Fibroblast of skin of left quadriceps (primary cell): ENCODE data around the gene NMNAT2.
A peak's percentile ranks its signal among the peaks of the same experiment; 100 is the strongest.

Source experiments
- DNase-seq, 2 experiments: peaks; one replicate each; pipeline ENCODE4 v3.0.0-alpha.2; 2013; ENCODE audit warnings: low read depth in 2 of 2

Gene NMNAT2

DNA sequence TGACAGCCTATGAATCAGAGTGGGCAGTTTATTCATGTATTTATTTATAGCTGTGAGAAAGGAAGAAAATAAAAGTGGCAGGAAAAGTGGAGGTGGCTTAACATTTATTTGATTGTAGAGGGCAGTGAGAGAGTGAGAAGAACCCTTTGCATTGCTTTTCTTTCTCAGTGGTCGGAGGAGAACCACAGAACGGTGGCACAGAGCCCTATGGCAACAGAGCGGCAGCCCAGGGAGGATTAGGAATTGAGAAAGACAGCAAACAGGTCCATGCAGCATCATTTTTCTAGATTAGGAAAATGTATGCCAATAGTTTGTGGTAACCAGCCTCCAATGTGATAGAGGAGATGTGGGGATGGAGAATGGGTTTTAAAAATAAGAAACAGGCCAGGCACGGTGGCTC lies 53.1 kb downstream of the NMNAT2 start:
- no peak for DNase-seq

DNA sequence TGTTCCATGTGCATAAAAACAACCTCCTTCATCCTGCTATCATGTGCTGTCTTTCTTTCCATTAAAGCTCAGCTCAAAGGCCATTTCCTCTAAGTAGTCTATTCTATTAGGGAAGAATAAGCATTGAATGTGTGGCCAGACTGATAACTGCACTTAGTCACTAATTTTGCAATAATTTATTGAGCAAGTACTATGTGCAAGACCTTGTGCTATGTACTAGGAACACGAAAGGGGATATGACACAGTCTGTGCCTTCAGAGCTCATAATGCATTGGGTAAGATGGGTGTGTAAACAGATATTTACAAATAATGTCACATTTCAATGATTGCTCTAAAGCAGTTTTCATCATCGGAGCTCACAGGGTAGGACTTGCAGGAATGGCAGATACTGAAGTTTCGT lies 54.2 kb downstream of the NMNAT2 start:
- no peak for DNase-seq

DNA sequence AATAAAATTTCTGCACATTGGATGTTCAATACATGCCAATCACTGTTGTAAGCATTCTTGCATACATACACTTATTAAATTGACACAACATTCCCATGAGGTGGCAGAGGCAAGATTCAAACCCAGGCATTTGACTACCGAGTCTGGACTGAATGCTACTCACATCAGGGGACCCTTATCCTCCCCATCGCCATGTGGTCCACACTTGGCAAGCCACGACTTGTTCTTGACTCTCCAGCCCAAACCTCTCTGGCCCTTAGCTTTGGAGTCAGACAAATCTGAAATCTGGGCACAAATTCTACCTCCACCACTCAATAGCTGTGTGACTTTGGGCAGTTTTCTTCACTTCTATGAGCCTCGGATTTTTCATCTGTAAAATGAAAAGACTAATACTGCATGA lies 57.1 kb downstream of the NMNAT2 start:
- no peak for DNase-seq

DNA sequence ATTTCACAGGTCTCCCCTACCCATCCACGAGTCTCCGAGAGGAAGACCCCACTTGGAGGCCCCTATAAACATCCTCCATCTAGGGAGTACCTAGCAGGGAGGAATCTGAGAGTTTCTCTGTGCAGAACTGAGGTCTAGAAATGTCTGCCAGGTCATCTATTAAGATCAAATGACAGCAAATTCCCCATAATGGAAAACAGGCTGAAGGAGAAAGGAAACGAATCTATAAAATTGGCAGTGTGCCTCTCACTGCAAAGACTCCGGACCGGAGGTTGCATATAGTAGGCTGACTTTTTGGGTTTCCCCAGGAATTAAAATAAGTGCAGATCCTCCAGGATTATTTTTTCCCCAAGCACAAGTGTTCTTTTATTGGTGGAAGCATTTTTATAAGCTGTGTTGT lies 57.7 kb downstream of the NMNAT2 start:
- DNase-seq = no peak

DNA sequence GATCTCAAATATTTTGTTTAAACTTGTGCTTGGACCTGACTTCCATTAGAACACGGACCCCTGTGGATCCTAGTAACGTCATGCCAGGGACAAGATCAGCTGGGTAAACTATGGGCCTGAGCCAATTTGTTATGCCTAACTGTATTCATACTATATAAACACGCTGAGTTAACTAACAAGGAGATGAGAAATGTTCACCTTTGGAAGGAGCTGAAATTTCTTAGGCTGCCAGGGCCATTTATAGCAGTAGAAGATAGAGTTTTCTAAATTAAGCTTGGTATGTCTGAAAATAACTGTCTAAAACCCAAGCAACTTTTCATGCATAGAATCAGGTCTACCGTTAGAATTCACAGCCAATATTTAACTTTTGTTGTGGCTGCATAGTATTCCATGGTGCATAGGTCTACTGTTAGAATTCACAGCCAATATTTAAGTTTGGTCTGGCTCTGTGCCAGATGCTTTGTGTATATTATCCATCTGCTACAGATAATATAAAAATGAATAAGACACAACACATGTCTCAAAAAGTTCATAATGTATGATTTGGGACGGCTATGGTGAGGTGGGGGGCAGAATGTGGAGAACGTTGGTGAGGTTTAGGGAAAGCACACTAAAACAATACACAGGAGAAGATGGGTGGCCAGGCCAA lies 61.5 kb downstream of the NMNAT2 start:
- DNase-seq = no peak

DNA sequence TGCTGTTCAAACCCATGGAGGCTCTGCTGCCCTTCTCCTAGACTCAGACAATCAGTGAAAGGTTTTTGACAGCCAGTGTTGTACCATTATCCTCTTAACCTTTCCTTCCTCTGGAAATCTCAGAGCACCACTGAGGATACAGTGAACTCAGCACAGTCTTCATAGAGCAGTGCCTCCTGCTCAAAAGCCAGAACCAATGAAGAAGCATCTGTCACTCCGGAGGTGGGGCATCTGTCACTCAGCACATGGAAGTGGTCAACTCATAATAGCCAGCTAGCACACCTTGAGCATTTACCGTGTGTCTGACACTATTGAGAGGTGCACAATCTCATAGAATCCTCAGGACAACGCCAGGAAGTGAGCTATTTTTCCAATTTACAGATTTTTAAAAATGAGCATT lies 62.4 kb downstream of the NMNAT2 start:
- no peak for DNase-seq

DNA sequence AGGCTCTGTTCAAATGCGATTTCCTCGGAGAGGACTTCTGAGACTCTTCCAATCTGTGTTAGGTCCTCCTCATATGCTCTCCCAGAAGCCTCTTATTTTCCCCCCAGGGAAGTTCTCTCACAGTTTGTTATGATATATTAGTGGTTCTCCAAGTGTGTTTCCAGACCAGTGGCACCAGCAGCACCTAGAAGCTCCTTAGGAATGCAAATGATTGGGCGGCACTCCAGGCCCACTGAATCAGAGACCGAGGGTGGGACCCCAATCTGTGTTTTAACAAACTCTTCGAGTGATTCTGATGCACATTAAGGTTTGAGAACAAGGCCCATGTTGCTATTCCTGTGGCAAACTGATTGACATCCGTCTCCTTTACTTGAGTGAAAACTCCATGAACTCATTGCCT lies 63.0 kb downstream of the NMNAT2 start:
- no peak for DNase-seq

DNA sequence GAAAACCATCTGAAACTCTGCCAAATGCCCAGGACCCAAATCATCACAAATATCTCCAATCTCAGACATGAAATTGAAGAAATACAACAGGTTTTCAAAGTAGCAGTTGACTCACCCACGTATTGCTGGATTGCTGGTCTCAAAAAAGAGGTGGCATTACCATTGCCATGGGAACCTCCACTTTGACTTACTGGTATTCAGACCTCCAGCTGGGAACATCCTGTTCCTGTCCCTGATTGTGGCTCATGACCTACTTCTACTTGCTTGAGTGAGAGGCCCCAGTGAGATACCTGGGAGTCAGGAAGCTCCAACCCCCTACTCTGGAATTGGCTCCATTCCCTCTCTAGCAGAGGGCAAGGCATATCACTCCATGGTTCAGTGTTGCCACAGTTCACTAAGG lies 64.6 kb downstream of the NMNAT2 start:
- no peak for DNase-seq

DNA sequence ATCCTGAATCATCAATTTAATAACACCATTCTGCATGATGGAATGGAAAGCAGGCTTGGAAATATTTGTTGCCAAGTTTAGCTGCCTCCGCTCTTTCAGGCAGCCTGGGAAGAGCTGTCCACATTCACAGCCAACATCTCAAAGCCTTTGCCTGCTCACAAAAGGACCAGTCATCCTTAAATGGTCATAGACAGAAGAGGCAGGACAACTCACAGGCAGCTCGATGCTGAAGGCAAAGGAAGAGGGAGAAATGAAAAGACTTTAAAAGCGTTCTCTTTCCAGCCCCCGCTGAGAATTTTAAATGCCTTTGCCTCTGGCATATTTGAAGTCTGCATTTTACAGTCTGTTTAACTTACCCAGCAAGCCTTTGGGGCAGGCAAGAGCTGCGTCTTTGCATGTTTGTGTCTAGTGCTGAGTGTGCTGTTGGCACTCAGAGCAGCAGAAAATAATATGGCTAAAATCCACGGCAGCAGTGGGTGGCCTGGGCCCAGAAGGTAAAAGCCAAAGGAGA lies 68.9 kb downstream of the NMNAT2 start:
- peak; percentile 1 to 3 for DNase-seq

DNA sequence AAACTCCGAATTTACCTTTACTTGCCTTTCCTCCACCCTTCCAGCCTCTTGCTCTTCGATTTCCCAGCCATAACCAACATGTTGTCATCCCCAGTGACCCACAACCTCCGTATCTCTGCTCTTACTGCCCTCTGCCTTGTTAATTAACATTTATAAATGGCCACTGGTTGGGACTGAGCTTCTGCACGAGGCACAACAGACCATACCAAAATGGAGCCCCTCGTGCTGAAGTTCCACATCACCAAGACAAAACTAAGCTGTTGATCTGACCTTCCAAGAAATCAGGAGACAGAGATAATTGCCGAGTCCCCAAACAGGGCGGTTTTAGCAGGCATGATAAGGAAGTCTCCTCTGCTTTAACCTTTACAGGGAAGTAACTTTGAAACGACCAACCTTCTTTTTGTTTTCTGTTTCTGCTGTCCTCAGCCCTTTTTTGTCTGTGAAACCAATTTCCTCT lies 71.9 kb downstream of the NMNAT2 start:
- no peak for DNase-seq

DNA sequence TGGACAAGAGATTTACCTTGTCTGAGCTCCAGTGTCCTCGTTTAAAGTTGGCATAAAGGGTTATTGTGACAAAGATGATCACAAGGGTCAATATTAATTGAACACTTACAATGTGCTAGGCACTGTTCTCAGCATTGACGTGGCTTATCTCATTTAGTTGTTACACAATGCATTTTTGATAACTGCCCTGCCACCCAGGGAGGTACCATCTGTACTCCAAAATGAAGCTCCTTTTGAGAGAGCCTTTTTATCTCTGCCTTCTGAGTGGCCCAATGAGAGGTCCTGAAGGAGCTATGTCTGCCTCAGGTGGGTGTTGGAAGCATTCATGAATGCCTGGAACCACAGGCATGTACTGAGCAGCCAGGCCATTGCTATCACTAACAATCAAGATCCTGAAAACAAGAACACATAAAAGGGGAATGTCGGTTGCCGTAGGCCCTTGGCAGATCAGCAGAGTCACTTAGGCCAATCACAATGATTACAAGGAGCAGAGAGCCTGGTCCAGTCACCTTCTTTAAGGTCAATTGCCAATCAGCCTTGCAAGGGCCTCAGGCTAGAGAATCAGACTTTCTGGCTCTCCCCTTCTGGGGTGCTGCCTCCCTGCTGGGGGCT lies 78.5 kb downstream of the NMNAT2 start:
- no peak for DNase-seq

DNA sequence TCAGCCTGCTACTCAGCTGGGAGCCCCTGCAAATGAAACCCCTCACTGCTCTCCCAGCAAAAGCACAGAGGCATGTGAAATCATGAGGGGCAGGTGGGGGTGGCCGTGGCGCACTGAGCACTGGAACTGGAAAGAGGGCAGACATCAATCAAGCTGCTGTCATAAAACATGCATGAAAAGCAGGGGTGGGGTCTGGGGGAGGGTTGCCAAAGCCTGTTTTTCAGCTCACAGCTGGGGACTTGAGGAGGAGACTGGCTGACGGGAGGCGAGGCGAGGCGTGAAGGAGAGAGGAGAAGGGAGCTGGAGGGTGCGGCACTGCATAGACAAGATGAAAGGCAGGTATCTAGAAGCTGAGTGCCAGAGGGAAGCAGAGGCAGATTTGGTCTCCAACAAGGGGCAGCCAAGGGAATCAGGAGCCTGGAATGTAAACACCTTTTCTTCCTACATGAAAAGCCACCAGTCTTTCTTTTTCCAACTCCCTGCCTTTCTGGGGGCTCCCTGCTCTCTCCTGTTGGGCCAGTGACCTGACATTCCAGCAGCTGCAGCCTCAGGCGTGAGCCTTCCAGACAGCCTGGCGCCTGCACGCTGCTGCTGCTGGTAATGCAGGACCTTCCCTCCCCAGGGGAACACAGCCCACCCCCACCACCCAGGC lies 87.0 kb downstream of the NMNAT2 start:
- DNase-seq = no peak

DNA sequence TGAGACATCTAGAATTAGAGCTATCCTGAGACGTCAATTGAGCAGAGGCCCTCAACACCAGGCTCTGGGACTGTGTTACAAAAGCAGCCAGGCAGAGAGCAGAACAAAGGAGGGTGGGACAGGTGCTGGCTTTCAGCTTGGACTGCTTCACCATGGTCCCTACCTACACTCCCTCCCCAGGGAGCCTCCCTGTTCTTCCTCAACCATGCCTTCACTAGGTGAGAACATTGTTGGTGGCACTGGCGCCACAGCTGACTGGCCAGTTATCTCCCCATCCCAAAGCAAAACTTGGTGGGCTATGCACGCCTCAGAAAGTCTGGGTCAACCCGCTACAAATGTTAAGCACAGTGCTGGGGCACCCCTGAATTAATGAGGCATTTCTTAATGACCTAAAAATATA lies 87.8 kb downstream of the NMNAT2 start:
- DNase-seq = no peak

DNA sequence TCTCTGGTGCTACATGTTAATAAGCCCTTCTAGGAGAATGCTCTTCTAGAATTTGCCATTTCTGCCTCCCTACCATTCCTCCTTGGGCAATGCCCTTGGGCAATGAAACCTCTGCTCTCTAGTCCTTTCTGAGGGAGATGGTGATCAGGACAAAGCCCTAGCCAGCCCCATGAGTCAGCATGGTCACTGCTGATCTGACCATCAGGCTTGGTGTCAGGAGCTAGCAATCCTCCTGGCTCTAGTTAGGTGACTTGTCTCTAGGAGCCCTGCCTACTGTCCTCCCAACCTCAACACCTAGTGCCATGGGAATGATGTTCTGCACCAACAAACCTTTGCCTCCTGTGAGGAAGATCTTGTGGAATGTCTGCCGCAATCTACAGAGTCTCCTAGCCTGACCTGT lies 89.8 kb downstream of the NMNAT2 start:
- DNase-seq = no peak

DNA sequence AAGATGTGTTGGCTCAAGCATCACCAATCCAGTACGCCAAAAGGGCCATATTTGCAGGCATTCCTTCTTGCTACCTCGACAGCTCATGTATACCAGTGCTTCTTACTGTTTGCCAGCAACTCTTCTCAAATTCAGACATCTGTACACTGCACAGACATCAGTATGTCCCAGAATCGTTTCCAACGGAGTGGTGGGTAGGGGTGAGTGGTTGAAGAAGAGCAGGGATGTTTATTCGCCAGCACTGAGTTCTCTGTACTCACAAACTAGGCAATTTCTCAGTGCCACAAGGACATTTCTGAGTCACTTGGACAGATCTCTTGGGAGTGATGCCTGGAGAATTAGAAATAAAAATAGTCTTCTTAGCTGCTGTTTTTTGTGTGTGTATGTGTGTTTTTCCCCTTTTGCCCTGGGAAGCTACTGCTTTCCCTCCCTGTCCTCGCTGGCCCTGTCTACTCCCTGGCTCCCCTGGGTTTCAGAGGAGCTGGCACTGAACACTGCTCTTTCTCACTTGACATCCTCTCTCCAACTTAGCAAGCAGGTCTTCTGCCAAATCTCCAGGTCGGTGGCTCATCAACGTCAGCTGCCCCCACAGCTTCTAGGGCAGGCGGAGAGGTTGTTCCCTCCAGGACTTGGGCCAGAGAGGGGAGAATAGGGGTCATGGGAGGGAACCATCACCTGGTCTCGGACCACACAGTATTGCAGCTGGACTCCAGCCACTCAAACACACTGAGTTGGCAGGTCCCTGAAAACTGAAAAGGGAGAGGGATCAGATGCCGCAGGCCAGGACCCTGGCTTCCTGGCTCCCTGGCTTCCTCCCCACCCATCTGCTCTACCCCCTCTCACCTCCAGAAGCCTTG lies 90.5 kb downstream of the NMNAT2 start:
- DNase-seq = no peak

DNA sequence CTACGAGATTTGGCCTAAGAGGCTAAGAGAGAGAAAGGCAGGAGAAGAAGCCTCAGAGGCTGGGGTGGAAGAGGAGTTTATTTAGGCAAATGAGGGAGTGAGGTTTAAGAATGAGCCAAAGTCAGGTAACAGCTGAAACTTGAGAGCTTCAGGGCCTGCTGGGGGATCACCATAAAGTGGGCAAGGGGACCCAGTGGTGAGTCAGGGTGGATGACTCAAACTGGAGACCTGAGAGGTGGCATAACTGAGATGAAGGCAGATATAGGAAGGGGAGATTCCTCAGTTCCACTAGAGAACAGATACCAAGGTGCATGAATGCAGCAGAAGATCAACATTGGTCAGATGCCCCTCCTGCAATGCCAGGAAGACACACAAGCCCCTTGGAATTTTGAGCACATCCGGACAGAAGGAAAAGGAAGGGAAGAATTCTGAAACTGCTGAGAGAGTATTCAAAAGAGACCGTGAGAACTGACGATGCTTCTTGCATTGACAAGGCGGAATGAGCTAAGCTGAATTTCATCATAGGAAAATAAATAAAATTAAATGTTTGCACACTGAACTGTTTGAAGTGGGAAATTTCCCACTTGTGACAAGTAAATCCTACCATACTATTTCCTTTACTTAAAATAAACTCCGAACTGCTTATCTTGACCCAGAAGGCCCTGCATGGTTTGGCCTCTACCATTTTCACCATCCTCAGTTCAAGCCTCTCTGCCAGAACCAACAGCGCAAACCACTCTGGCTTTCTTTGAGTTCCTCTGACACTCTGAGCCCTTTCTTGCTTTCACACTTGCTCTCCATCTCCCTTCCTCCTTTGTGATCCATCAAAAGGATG lies 94.1 kb downstream of the NMNAT2 start:
- DNase-seq = no peak

DNA sequence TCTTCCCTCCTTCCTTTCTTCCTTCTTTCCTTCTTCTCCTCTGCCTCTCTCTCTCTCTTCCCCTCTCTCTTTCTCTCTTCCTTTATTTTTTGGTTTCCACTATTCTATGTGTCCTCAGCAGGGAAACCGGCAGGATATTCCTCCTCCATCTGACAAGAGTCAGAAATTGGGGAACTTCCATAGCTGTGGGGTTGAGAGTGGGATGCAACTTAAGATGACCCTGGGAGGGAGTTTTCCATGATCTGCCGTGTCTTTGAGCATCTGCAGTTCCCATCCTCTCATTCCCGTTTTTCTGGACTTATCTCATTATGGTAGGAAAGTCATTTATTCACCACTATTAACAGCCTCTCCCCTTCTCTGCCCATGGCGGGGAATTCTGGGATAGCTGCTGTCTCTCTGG lies 98.6 kb downstream of the NMNAT2 start:
- no peak for DNase-seq

DNA sequence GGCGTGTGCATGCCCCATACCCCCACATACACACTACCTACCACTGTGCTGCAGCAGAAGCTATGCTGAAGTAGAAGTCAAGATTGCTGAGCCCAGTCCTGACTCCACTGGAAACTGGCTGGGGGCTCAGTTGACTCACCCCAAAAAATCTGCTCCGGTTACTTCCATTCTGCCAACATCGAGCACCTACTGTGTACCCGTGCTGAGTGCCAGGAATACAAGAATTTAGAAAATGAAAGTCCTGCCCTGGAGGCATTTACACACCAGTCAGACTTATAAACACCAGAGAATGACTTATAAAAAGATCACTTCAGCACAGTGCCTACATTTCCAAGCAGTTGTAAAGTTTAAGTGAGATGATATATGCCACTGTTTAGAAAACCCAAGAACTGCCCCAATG lies 99.1 kb downstream of the NMNAT2 start:
- no peak for DNase-seq

DNA sequence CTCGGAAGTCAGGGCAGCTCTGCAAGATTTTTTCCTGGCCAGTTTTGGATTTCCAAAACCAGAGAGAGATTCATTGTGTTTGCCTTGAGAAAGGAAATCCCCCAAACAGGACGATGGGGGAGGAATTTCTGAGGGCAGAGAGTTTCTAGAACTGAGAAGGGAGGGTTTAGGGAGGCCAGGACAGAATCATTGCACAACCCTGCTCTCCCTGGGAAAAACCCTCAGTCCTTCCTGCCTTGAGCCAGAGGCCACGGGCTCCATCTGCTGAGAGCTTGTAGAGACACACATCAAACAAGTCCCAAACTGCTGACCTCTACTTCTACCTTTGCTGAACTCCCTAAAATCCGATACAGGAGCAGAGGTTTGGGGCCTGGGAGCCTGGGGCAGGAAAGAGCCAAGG lies 99.7 kb downstream of the NMNAT2 start:
- peak; percentile 67 to 72 for DNase-seq

DNA sequence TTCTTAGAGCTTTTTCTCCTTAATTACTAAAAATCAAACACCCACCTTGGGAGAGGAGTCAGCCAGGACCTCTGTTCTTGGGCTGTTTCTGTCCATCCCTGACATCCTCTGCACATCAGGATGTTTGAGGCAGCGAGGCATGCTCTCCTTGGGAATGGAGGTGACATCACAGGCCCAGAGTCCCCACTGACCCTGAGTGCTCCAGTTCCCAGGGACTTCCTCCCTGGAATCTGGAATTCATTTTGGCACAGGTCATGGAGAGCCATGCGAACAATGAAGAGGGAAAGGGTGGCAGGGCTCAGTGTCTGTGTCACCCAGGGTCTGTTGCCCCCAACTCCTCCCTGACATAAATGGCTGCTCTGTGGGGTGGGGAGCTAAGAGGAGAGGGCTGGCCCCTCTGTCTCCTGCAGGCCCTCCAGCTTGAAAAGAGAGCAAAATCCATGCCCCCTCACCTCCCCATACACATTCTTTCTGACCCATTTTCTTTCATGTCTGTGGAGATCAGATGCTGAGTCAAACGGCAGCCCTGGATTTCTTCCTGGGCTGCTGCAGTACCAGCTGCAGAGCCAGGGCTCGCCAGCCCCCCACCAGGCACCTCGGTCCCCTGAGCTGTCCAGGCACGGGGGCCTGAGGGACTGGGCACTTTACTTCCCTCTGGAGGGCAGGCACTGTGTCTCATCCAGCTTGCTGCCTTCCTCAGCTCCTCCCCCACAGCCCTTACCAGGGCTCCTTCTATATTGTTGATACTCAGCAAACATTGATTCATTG lies 102.0 kb downstream of the NMNAT2 start:
- DNase-seq = no peak

DNA sequence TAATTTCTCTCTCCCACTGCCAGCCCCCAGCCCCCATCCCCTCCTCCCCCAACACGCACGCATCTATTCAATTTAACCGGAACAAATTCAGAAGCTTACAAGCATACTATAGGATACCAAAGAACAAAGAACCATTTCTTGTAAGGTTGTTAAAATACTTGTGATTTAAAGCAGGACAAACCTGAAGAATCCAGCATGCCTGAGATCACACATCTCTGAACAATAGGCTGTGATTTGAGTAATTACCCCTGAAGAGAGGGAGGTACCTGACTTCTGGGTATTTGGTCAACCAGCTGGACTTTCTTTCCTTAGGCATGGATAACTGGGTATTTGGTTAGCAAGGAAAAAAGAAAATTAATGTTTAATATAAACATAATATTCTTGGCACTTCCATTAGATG lies 105.1 kb downstream of the NMNAT2 start:
- no peak for DNase-seq
